DND-41 (cell line): ENCODE results near the gene DPEP2NB.

ENCODE experiments used
- ATAC-seq: fragments of 200-7000 bp; cut with Tn5 transposase; 3 replicates; pipeline ENCODE4 v1.9.1; 2021; ENCODE audit warnings: low read depth; ENCODE audit not compliant: insufficient read depth
- DNase-seq: peaks from one replicate; pipeline ENCODE4 v3.0.0-alpha.2; 2020
- H2AFZ ChIP-seq: 2 replicates; pipeline ENCODE4 v1.6.0; 2012; ENCODE audit warnings: low read depth, low read length
- H3K27ac ChIP-seq: 2 replicates; pipeline ENCODE4 v1.5.1; 2012; ENCODE audit warnings: low read length, inconsistent platforms
- H3K27me3 ChIP-seq: fragments of 200-600 bp; sonication (generic); 2 replicates; pipeline ENCODE4 v1.6.0; 2012; ENCODE audit warnings: low read length, mild to moderate bottlenecking, inconsistent platforms; ENCODE audit not compliant: insufficient read depth, poor library complexity
- H3K36me3 ChIP-seq: 2 replicates; pipeline ENCODE4 v1.5.1; 2012; ENCODE audit warnings: low read length, inconsistent platforms; ENCODE audit not compliant: insufficient read depth
- H3K4me1 ChIP-seq: 2 replicates; pipeline ENCODE4 v1.5.1; 2012; ENCODE audit warnings: mild to moderate bottlenecking, low read length; ENCODE audit not compliant: insufficient read depth
- H3K4me2 ChIP-seq: 2 replicates; pipeline ENCODE4 v1.6.0; 2012; ENCODE audit warnings: mild to moderate bottlenecking, moderate library complexity, low read length, inconsistent platforms; ENCODE audit not compliant: insufficient read depth
- H3K4me3 ChIP-seq, 2 experiments: fragments of 200-600 bp in 1 of 2; shearing (Covaris generic) in 1 of 2; 2 replicates each; pipeline ENCODE4 v1.5.1; 2012 to 2016; ENCODE audit warnings: inconsistent platforms in 2 of 2, low read length in 2 of 2, mild to moderate bottlenecking in 2 of 2, low read depth in 1 of 2, moderate library complexity in 1 of 2
- H3K79me2 ChIP-seq: 2 replicates; pipeline ENCODE4 v1.6.0; 2012; ENCODE audit warnings: low read length, inconsistent platforms; ENCODE audit not compliant: insufficient read depth
- H3K9ac ChIP-seq: 2 replicates; pipeline ENCODE4 v1.6.0; 2012; ENCODE audit warnings: low read depth, mild to moderate bottlenecking, inconsistent platforms, low read length, moderate library complexity
- H3K9me3 ChIP-seq: 2 replicates; pipeline ENCODE4 v1.5.1; 2012; ENCODE audit warnings: low read length, moderate library complexity, mild to moderate bottlenecking, inconsistent platforms; ENCODE audit not compliant: insufficient read depth, severe bottlenecking
- H4K20me1 ChIP-seq: 2 replicates; pipeline ENCODE4 v1.6.0; 2012; ENCODE audit warnings: low read length; ENCODE audit not compliant: insufficient read depth
- CTCF ChIP-seq: IDR thresholded peaks from 2 replicates; pipeline ENCODE4 v1.5.1; 2012; ENCODE audit warnings: borderline replicate concordance, low read length, moderate library complexity, mild to moderate bottlenecking; ENCODE audit not compliant: poor library complexity, severe bottlenecking; ENCODE audit errors: extremely low read depth
- EZH2 ChIP-seq: IDR thresholded peaks from 3 replicates; pipeline ENCODE4 v1.6.1; 2012; ENCODE audit warnings: borderline replicate concordance, low read depth, mild to moderate bottlenecking, moderate library complexity, low read length, inconsistent platforms; ENCODE audit not compliant: severe bottlenecking

The DPEP2NB gene

GRCh38 chr16:67963662-67964321, 51.9 kb downstream of the DPEP2NB start:
- TF ChIP-seq CTCF = no peak
- no peak for TF ChIP-seq EZH2
- ATAC-seq = no peak
- H3K4me2 ChIP-seq = no peak overlapping the region
- H3K4me3 ChIP-seq = no peak overlapping the region
- no peak overlapping the region for H3K27ac ChIP-seq
- H2AFZ ChIP-seq = no peak overlapping the region
- no peaks in the 10 kb centered on the region for H3K9me3 ChIP-seq
- H3K9ac ChIP-seq = no peak overlapping the region
- H4K20me1 ChIP-seq = peaks cover 19% of the 10 kb centered on the region
- DNase-seq = no peak
- peaks cover 13% of the 10 kb centered on the region; the same call in 1 of the 2 replicates for H3K79me2 ChIP-seq
- H3K36me3 ChIP-seq = peaks cover 39% of the 10 kb centered on the region
- H3K27me3 ChIP-seq = no peaks in the 10 kb centered on the region
- H3K4me1 ChIP-seq = peaks cover 21% of the 10 kb centered on the region
